ENCODE results near the gene EYS.

Gene EYS

DNA sequence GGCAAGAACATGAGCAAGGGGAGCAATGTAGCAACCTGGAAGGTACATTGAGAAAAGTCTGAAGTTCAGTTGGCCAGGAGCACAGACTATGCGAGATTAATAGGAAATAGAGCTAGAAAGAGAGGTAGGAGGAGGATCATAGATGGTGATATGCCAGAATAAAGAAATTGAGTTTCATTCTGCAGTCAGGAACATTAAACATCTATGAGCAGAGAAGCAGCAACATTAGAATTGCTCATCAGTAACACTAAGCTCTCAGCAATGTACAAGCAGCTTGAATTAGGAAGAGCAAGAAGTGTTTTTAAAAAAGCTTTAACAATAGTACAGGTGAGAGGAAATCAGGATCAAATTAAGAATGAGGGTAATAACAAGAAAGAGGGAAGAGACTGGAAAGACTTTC is 1603.5 kb downstream of the EYS start:
- TF ChIP-seq CTCF (IDR thresholded peaks at IDR 0.05; ENCODE audit: low read depth, low read length) = no peak
- no peak overlapping the region for H3K4me3 ChIP-seq (ENCODE audit: low read depth, low read length)
- in situ Hi-C loops (cut with HindIII; ENCODE audit: low sequenced_read_pairs) = no loop called here
- DNase-seq (ENCODE audit: low read depth, low spot score) = no peak

GRCh38 chr6:64100702-64101303 is 1606.2 kb downstream of the EYS start:
- DNase-seq (ENCODE audit: low read depth, low spot score) = no peak
- no peak overlapping the region for H3K4me3 ChIP-seq (ENCODE audit: low read depth, low read length)
- in situ Hi-C loops (cut with HindIII; ENCODE audit: low sequenced_read_pairs) = no loop called here
- TF ChIP-seq CTCF (IDR thresholded peaks at IDR 0.05; ENCODE audit: low read depth, low read length) = no peak

DNA sequence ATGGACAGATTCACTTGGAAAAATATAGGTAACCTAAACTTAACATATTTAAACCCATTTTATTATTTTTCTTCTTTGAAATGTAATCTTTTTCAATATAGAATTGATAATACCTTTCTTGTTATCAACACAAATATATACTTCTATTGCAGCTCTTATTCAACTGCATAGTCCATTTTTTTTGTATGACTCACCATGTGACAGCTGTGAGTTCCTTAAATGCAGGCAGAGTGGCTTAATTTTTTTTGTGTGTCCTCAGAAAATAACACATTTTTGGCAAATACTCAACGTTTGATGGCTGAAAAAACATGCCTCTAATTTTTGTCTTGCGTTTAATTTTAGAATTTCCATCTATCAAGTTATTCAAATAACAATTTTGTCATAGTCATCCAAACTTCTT is 1616.7 kb downstream of the EYS start:
- in situ Hi-C loops (cut with HindIII; ENCODE audit: low sequenced_read_pairs) = no loop called here
- no peak for TF ChIP-seq CTCF (IDR thresholded peaks at IDR 0.05; ENCODE audit: low read depth, low read length)
- H3K4me3 ChIP-seq (ENCODE audit: low read depth, low read length) = no peak overlapping the region
- no peak for DNase-seq (ENCODE audit: low read depth, low spot score)

- in situ Hi-C loops (cut with HindIII; ENCODE audit: low sequenced_read_pairs) = no loop called here
- no peak for DNase-seq (ENCODE audit: low read depth, low spot score)
- H3K4me3 ChIP-seq (ENCODE audit: low read depth, low read length) = no peak overlapping the region
- TF ChIP-seq CTCF (IDR thresholded peaks at IDR 0.05; ENCODE audit: low read depth, low read length) = no peak
Measured at GRCh38 chr6:64085126-64085525, 1621.9 kb downstream of the EYS start.

DNA sequence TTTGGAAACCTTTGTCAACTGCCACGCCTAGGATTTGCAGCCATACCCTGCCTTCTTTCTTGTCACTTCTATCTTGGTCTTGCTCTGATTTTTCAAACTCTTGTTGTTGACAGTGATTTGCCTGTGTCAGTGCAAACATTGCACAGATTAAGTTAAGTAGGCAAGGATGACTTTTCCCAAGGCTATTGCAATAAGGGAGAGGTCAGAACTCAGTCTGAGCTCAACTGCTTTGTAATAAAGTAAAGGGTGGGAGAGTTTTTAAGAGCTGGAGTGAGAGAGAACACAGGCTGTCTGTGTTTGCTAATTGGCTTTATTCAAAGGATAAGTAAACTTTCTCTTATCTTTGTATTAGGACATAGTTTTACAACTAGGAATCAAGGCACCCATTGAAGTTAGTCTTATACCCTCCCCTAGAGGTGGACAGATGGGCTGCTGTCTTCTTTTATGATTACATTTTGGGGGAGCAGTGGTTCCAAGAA is 1622.8 kb downstream of the EYS start:
- H3K4me3 ChIP-seq (ENCODE audit: low read depth, low read length) = no peak overlapping the region
- TF ChIP-seq CTCF (IDR thresholded peaks at IDR 0.05; ENCODE audit: low read depth, low read length) = no peak
- in situ Hi-C loops (cut with HindIII; ENCODE audit: low sequenced_read_pairs) = no loop called here
- no peak for DNase-seq (ENCODE audit: low read depth, low spot score)

DNA sequence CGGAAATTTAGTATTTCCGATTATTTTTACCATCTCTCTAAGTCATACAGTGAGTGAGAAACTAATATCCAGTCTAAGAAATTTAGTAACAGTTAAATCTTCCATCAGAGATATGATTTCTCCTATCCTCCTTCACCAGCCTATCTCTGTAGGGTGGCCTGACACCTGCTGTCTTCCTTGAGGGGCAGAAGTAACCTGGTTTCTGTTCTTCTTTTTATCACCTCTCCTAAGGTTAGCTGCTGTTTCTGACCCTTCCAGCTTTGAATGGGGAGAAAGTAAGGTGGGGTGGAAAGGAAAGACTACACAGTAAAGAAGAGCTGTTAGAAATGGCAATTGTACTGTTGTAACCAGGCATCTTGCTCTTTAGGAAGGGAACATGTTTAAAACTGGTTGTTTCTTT is 1623.8 kb downstream of the EYS start:
- no peak overlapping the region for H3K4me3 ChIP-seq (ENCODE audit: low read depth, low read length)
- TF ChIP-seq CTCF (IDR thresholded peaks at IDR 0.05; ENCODE audit: low read depth, low read length) = no peak
- in situ Hi-C loops (cut with HindIII; ENCODE audit: low sequenced_read_pairs) = no loop called here
- DNase-seq (ENCODE audit: low read depth, low spot score) = no peak
